ENCODE results near the gene KCMF1.

The KCMF1 gene

GRCh38 chr2:85095094-85095493 is 124.1 kb downstream of the KCMF1 start:
- TF ChIP-seq CTCF (IDR thresholded peaks at IDR 0.05) = no peak

DNA sequence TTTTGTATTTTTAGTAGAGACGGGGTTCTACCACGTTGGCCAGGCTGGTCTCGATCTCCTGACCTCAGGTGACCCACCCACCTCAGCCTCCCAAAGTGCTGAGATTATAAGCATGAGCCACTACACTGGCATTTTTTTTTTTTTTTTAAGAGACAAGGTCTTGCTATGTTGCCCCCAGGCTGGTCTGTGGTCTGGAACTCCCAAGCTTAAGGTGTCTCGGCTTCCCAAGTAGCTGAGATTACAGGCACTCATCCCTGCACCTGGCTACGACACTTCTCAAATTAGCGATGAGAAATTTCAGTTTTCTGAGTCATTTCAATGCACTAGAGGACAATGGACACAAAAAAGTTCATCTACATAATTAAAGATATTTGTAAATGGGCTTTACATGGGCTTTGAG is 125.7 kb downstream of the KCMF1 start:
- TF ChIP-seq CTCF (IDR thresholded peaks at IDR 0.05) = no peak

GRCh38 chr2:85104228-85104627 is 133.3 kb downstream of the KCMF1 start:
- no peak for TF ChIP-seq CTCF (IDR thresholded peaks at IDR 0.05)

- no peak for TF ChIP-seq CTCF (IDR thresholded peaks at IDR 0.05)
Observed at GRCh38 chr2:85106489-85107180, 135.7 kb downstream of the KCMF1 start.

Measured in LNCAP (cell line).